Fibroblast of pulmonary artery (primary cell): ENCODE results near the gene KRTCAP2.

Source experiments
- DNase-seq: peaks from one replicate; pipeline ENCODE4 v3.0.0-alpha.2; 2010; ENCODE audit warnings: low read depth
- H3K4me3 ChIP-seq: replicated peaks from 2 replicates; pipeline ENCODE4 v1.5.1; 2011; ENCODE audit warnings: low read depth, mild to moderate bottlenecking, control low read depth, low read length, moderate library complexity
- TF ChIP-seq, protein P1 (sequence below): IDR thresholded peaks from 2 replicates; pipeline ENCODE4 v1.5.1; 2011; ENCODE audit warnings: mild to moderate bottlenecking, control low read depth, low read length, inconsistent platforms; ENCODE audit errors: missing control alignments

The KRTCAP2 gene

GRCh38 chr1:155178441-155179111 lies 5.5 kb upstream of the KRTCAP2 start:
- no peak overlapping the region for H3K4me3 ChIP-seq
- DNase-seq, result no peak
- TF ChIP-seq, protein P1, sequence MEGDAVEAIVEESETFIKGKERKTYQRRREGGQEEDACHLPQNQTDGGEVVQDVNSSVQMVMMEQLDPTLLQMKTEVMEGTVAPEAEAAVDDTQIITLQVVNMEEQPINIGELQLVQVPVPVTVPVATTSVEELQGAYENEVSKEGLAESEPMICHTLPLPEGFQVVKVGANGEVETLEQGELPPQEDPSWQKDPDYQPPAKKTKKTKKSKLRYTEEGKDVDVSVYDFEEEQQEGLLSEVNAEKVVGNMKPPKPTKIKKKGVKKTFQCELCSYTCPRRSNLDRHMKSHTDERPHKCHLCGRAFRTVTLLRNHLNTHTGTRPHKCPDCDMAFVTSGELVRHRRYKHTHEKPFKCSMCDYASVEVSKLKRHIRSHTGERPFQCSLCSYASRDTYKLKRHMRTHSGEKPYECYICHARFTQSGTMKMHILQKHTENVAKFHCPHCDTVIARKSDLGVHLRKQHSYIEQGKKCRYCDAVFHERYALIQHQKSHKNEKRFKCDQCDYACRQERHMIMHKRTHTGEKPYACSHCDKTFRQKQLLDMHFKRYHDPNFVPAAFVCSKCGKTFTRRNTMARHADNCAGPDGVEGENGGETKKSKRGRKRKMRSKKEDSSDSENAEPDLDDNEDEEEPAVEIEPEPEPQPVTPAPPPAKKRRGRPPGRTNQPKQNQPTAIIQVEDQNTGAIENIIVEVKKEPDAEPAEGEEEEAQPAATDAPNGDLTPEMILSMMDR, result no peak

GRCh38 chr1:155177918-155178281 lies 4.8 kb upstream of the KRTCAP2 start:
- TF ChIP-seq, protein P1, result no peak
- no peak overlapping the region for H3K4me3 ChIP-seq
- DNase-seq, result no peak

DNA sequence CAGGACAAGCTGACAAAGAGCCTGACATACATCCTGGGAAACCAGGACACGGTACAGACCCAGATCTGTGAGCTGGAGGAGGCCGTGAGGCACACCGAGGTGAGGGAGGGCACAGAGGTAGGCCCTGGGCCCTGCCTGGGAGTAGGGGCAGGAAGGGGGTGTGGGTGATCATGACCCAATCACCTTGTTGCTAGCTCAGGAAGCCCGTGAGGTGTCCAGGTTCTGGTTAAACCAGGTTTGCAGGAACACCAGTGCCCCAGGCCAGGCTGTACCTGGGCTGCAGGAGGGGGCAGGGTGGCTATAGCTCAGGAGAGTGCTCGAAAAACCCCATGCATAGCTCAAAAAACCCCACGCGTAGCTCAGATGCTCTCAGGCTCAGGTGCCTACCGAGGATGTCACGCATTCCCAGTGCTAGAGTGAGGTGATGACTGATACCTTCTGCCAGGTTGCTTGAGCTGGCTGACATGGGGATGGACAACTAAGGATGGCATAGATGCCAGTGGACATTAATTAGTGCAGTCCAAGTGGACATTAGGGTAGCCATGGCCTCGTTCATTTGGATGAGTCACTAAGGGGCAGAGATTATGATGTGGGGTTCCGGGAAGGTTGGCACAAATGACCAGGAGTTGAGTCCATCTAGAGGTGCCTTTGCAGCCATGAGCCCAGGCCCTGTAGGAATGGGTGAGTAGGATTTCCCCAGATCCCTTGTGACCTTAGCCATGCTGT lies 4.3 kb upstream of the KRTCAP2 start:
- TF ChIP-seq, protein P1, result no peak
- no peak for DNase-seq
- H3K4me3 ChIP-seq, result no peak overlapping the region

DNA sequence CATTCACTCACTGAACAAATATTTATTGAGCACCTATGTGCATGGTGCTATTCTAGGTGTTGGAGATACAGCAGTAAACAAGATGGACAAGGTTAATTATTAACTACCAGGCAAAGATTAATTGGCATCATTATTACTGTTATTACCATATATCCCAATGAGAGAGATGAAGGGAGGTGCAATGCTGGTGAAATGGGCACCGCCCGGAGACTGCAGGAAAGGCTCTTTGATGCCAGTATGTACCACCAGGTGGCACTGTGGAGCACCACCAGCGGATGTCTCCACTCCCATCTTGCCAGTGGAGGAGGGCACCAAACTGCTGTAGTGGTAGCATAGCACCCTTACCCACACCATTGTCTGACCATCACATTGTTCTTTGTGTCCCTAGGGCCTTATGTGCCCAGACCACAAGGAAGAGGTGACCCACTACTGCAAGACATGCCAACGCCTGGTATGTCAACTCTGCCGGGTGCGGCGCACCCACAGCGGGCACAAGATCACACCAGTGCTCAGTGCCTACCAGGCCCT lies 3.5 kb upstream of the KRTCAP2 start:
- TF ChIP-seq, protein P1, result peak; percentile 98
- DNase-seq, result peak; percentile 78
- H3K4me3 ChIP-seq, result no peak overlapping the region

DNA sequence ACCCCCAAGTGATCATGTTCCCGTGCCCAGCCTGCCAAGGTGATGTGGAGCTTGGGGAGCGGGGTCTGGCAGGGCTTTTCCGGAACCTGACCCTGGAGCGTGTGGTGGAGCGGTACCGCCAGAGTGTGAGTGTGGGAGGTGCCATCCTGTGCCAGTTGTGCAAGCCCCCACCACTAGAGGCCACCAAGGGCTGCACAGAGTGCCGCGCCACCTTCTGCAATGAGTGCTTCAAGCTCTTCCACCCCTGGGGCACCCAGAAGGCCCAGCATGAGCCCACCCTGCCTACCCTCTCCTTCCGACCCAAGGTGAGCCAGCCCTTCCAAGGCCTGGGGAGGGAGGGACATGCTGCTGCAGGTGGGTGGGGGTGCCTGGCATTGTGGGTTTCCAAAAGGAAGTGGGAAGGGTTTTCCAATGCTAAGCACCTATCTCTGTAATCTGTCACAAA lies 2.8 kb upstream of the KRTCAP2 start:
- DNase-seq, result no peak
- H3K4me3 ChIP-seq, result no peak overlapping the region
- TF ChIP-seq, protein P1, result no peak

DNA sequence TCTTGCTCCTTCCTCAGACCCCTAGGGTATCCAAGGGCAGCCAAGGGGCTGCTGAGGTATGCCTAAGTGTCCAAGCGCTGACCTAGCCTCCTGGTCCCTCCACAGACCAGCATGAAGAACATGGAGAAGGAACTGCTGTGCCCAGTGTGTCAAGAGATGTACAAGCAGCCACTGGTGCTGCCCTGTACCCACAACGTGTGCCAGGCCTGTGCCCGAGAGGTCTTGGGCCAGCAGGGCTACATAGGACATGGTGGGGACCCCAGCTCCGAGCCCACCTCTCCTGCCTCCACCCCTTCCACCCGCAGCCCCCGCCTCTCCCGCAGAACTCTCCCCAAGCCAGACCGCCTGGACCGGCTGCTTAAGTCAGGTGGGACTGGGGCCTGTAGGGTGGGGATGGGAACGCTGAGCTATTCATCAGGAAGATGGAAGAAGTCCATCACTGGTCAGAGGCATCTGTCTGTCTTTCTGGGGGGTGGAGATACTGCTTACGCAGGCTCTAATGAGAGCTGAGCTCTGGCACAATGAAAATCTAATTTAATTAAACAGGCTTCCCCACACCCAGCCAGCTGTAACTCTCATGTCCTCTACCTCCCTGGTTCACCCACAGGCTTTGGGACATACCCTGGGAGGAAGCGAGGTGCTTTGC lies 2.3 kb upstream of the KRTCAP2 start:
- peak overlapping the region; percentile 98 for H3K4me3 ChIP-seq
- DNase-seq, result no peak
- TF ChIP-seq, protein P1, result no peak
